ENCODE data around the gene SLC38A10. TPM values are rescaled to one million over a fixed set of nuclear protein-coding genes. Genes with fewer than 3 reads are reported as not detected.

The SLC38A10 gene
- total and polyA plus RNA-seq, 2 of the 13 experiments (the other 11 are each of a cell fraction or from before 2014, with no cell fraction given) = 23.4 to 55.8 TPM

- TF ChIP-seq ELK4 (CRISPR knock-in tag; IDR thresholded peaks at IDR 0.05; ENCODE audit: borderline replicate concordance) (no peak), HDAC1 (CRISPR knock-in tag; IDR thresholded peaks at IDR 0.05) (no peak), ZNF430 (CRISPR knock-in tag; IDR thresholded peaks at IDR 0.05) (no peak), ZNF414 (CRISPR knock-in tag; IDR thresholded peaks at IDR 0.05) (no peak)
- TF ChIP-seq, protein P1, sequence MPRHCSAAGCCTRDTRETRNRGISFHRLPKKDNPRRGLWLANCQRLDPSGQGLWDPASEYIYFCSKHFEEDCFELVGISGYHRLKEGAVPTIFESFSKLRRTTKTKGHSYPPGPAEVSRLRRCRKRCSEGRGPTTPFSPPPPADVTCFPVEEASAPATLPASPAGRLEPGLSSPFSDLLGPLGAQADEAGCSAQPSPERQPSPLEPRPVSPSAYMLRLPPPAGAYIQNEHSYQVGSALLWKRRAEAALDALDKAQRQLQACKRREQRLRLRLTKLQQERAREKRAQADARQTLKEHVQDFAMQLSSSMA (CRISPR knock-in tag; IDR thresholded peaks at IDR 0.05) = no peak
These were observed 22.5 kb downstream of the SLC38A10 start (continued) for GRCh38 chr17:81272616-81273015.

DNA sequence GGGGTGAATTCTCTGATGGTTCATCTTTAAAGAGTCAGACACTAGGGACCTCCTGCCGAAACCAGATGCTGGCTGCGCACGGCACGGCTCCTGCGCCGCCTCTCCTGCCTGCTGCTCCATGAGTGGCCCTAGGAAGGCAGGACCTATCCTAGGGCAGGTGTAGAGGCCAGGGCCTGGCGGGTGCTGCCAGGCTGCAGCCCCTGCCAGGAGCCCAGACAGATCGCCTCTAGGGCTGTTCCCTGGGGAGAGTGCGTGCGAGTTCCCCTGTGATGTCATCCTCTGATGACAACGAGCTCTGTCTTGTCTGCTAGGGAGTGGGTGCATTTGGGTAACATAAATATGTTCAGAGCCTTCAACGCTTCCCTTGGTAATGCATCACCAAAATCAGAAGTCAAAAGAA is 23.9 kb downstream of the SLC38A10 start:
- no peak for FAIRE-seq
- in situ Hi-C loops (cut with HindIII; ENCODE audit: extremely low pct_ligation_motif_present, low pct_unique_long_range_greater_than_20kb) (no loop called here), intact Hi-C loops (cut with micrococcal nuclease; ENCODE audit: unreplicated experiment) (no loop called here)
- Histone ChIP-seq H3K27me3 (ENCODE audit: control insufficient read depth in 1 of 2, insufficient read depth in 2 of 2, low read length in 2 of 2) (no peaks in the 10 kb centered on the region), H3K27ac (ENCODE audit: extremely low read length, insufficient read depth, low read length) (no peak overlapping the region), H4K20me1 (ENCODE audit: insufficient read depth, low read length) (no peaks in the 10 kb centered on the region), H3K9ac (ENCODE audit: insufficient read depth, low read depth, low read length) (no peak overlapping the region), H3K4me3 (replicated peaks in 1 of 3; ENCODE audit: insufficient read depth in 1 of 3, low read depth in 2 of 3, low read length in 3 of 3) (no peak overlapping the region), H3K4me2 (ENCODE audit: low read depth, low read length) (no peak overlapping the region), H3K79me2 (ENCODE audit: insufficient read depth, low read length) (no peaks in the 10 kb centered on the region), H3K4me1 (ENCODE audit: insufficient read depth, low read length) (no peaks in the 10 kb centered on the region), H2AFZ (ENCODE audit: low read length) (no peak overlapping the region), H3K9me3 (ENCODE audit: low read length) (no peaks in the 10 kb centered on the region), H3K36me3 (replicated peaks in 1 of 2; ENCODE audit: control insufficient read depth in 1 of 2, insufficient read depth in 2 of 2, low read length in 2 of 2) (peaks cover 44 to 60% of the 10 kb centered on the region in 2 experiments; a peak in 4 of 5 replicates)
- CTCF ChIA-PET (ENCODE audit: low intra/inter-chr PET ratio, low total read pairs) = no interaction called here
- no peak for DNase-seq (ENCODE audit: low spot score)
- POLR2A ChIA-PET = no interaction called here
- TF ChIP-seq CREB1 (IDR thresholded peaks at IDR 0.05) (peak; percentile 26; the same call in 1 of the 2 replicates), CREB1 (CRISPR knock-in tag; IDR thresholded peaks at IDR 0.05) (no peak), ARHGAP35 (CRISPR knock-in tag; IDR thresholded peaks at IDR 0.05; ENCODE audit: borderline replicate concordance) (no peak)
- no TSS peak for BruUV-seq (replicated peaks)
- no peak for ATAC-seq
- 97% methylated on average over 11 of the region's 12 CpGs for WGBS (ENCODE audit: low lambda C conversion rate)

All from HepG2 (cell line).